Measurements from ENCODE around the gene STK32B. TPM values are rescaled to one million over a fixed set of nuclear protein-coding genes. Genes with fewer than 3 reads are reported as not detected.

Gene STK32B
- total RNA-seq, 1 donor from 2014 or later: 0.56 TPM

- no peak for TF ChIP-seq CTCF (IDR thresholded peaks at IDR 0.05; ENCODE audit: unreplicated experiment)
- H3K27ac Mint-ChIP-seq (ENCODE audit: unreplicated experiment): no peak overlapping the region
- no peaks in the 10 kb centered on the region for H3K36me3 Mint-ChIP-seq (ENCODE audit: low read depth, unreplicated experiment)
- no peaks in the 10 kb centered on the region for H3K9me3 Mint-ChIP-seq (ENCODE audit: unreplicated experiment)
- no peak for DNase-seq (ENCODE audit: low spot score)
- no peaks in the 10 kb centered on the region for H3K4me1 Mint-ChIP-seq (ENCODE audit: unreplicated experiment)
- no peak overlapping the region for H3K4me3 Mint-ChIP-seq (ENCODE audit: unreplicated experiment)
- H3K27me3 Mint-ChIP-seq (ENCODE audit: unreplicated experiment): no peaks in the 10 kb centered on the region
These were observed 323.7 kb downstream of the STK32B start for GRCh38 chr4:5374994-5375393.

GRCh38 chr4:5376015-5376414 lies 324.7 kb downstream of the STK32B start:
- Mint-ChIP-seq H3K4me1 (ENCODE audit: unreplicated experiment) (no peaks in the 10 kb centered on the region), H3K27ac (ENCODE audit: unreplicated experiment) (no peak overlapping the region), H3K27me3 (ENCODE audit: unreplicated experiment) (no peaks in the 10 kb centered on the region), H3K36me3 (ENCODE audit: low read depth, unreplicated experiment) (no peaks in the 10 kb centered on the region), H3K9me3 (ENCODE audit: unreplicated experiment) (no peaks in the 10 kb centered on the region), H3K4me3 (ENCODE audit: unreplicated experiment) (no peak overlapping the region)
- no peak for TF ChIP-seq CTCF (IDR thresholded peaks at IDR 0.05; ENCODE audit: unreplicated experiment)
- DNase-seq (ENCODE audit: low spot score): no peak

- DNase-seq (ENCODE audit: low spot score): no peak
- peaks cover 3% of the 10 kb centered on the region for H3K27me3 Mint-ChIP-seq (ENCODE audit: unreplicated experiment)
- no peak overlapping the region for H3K4me3 Mint-ChIP-seq (ENCODE audit: unreplicated experiment)
- no peak overlapping the region for H3K27ac Mint-ChIP-seq (ENCODE audit: unreplicated experiment)
- TF ChIP-seq CTCF (IDR thresholded peaks at IDR 0.05; ENCODE audit: unreplicated experiment): no peak
- no peaks in the 10 kb centered on the region for H3K4me1 Mint-ChIP-seq (ENCODE audit: unreplicated experiment)
- no peaks in the 10 kb centered on the region for H3K36me3 Mint-ChIP-seq (ENCODE audit: low read depth, unreplicated experiment)
- H3K9me3 Mint-ChIP-seq (ENCODE audit: unreplicated experiment): no peaks in the 10 kb centered on the region
These were observed 326.7 kb downstream of the STK32B start for GRCh38 chr4:5378002-5378401.

GRCh38 chr4:5379895-5380294 lies 328.6 kb downstream of the STK32B start:
- H3K4me3 Mint-ChIP-seq (ENCODE audit: unreplicated experiment): no peak overlapping the region
- H3K36me3 Mint-ChIP-seq (ENCODE audit: low read depth, unreplicated experiment): no peaks in the 10 kb centered on the region
- H3K27me3 Mint-ChIP-seq (ENCODE audit: unreplicated experiment): peaks cover 5% of the 10 kb centered on the region
- no peaks in the 10 kb centered on the region for H3K9me3 Mint-ChIP-seq (ENCODE audit: unreplicated experiment)
- H3K27ac Mint-ChIP-seq (ENCODE audit: unreplicated experiment): no peak overlapping the region
- DNase-seq (ENCODE audit: low spot score): no peak
- TF ChIP-seq CTCF (IDR thresholded peaks at IDR 0.05; ENCODE audit: unreplicated experiment): no peak
- no peaks in the 10 kb centered on the region for H3K4me1 Mint-ChIP-seq (ENCODE audit: unreplicated experiment)

GRCh38 chr4:5381961-5382441 lies 330.7 kb downstream of the STK32B start:
- no peak overlapping the region for H3K27ac Mint-ChIP-seq (ENCODE audit: unreplicated experiment)

More at GRCh38 chr4:5381961-5382441, 330.7 kb downstream of the STK32B start:
- Mint-ChIP-seq H3K4me3 (ENCODE audit: unreplicated experiment) (no peak overlapping the region), H3K36me3 (ENCODE audit: low read depth, unreplicated experiment) (no peaks in the 10 kb centered on the region), H3K27me3 (ENCODE audit: unreplicated experiment) (peaks cover 5% of the 10 kb centered on the region), H3K4me1 (ENCODE audit: unreplicated experiment) (no peaks in the 10 kb centered on the region), H3K9me3 (ENCODE audit: unreplicated experiment) (no peaks in the 10 kb centered on the region)
- TF ChIP-seq CTCF (IDR thresholded peaks at IDR 0.05; ENCODE audit: unreplicated experiment): no peak
- no peak for DNase-seq (ENCODE audit: low spot score)
